ENCODE results near the gene PROK1. TPM values are rescaled to one million over a fixed set of nuclear protein-coding genes. Genes with fewer than 3 reads are reported as not detected.

PROK1 gene
- total RNA-seq, 2 donors from 2014 or later = not detected

DNA sequence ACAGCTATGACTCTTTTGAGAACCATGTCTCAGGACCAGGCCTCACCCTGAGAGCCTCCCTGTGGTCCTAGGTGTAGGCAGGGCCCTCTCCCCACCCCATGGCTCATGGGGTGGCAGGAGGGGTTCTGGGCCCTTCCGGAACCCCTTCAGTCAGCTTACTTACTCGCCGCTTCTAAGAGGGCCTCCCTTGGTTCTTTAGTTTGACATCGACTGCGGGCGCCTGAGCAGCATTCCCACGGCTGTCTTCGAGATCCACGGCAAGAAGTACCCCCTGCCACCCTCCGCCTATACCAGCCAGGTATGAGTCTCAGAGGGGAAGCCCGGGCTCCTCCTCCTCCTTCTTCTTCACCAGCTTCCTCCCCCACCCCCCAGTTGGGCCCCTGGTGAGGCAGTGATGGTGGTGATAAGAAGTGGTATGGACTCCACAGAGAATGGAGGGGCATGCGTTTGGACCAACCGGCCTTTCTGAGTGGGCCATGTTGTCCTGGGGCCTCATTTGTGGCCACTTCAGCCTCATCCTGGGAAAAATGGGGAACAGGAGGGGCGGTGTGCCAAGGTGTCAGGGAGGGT is 39.1 kb downstream of the PROK1 start:
- no peaks in the 10 kb centered on the region for H3K9me3 ChIP-seq
- no peak for DNase-seq
- H3K9ac ChIP-seq (ENCODE audit: low read depth in 2 of 2, low read length in 2 of 2) = no peak overlapping the region
- no peaks in the 10 kb centered on the region for H3K4me1 ChIP-seq
- H3K4me3 ChIP-seq = no peak overlapping the region
- intact Hi-C loops (cut with DNase I) = loop anchor here (10.0 kb wide), 1 partner anchor 285 kb away; no protein-coding TSS in a partner anchor
- H3K27me3 ChIP-seq = no peaks in the 10 kb centered on the region
- no peak for TF ChIP-seq CTCF (IDR thresholded peaks at IDR 0.05)
- no peak overlapping the region for H3K27ac ChIP-seq
- no peaks in the 10 kb centered on the region for H3K36me3 ChIP-seq

GRCh38 chr1:110490791-110491451 is 40.0 kb downstream of the PROK1 start:
- Histone ChIP-seq H3K4me1 (no peaks in the 10 kb centered on the region), H3K4me3 (no peak overlapping the region), H3K36me3 (no peaks in the 10 kb centered on the region), H3K9ac (ENCODE audit: low read depth in 2 of 2, low read length in 2 of 2) (no peak overlapping the region), H3K9me3 (no peaks in the 10 kb centered on the region), H3K27me3 (no peaks in the 10 kb centered on the region), H3K27ac (no peak overlapping the region)
- intact Hi-C loops (cut with DNase I) = loop anchor here (10.0 kb wide), 1 partner anchor 286 kb away; no protein-coding TSS in a partner anchor
- DNase-seq = no peak
- no peak for TF ChIP-seq CTCF (IDR thresholded peaks at IDR 0.05)

GRCh38 chr1:110492573-110492972 is 41.6 kb downstream of the PROK1 start:
- no peak overlapping the region for H3K9ac ChIP-seq (ENCODE audit: low read depth in 2 of 2, low read length in 2 of 2)
- H3K4me1 ChIP-seq = no peaks in the 10 kb centered on the region
- no peak for TF ChIP-seq CTCF (IDR thresholded peaks at IDR 0.05)
- no peaks in the 10 kb centered on the region for H3K27me3 ChIP-seq
- DNase-seq = no peak
- H3K27ac ChIP-seq = no peak overlapping the region
- intact Hi-C loops (cut with DNase I) = loop anchor here (10.0 kb wide), 1 partner anchor 288 kb away; no protein-coding TSS in a partner anchor
- H3K36me3 ChIP-seq = no peaks in the 10 kb centered on the region
- H3K4me3 ChIP-seq = no peak overlapping the region
- no peaks in the 10 kb centered on the region for H3K9me3 ChIP-seq

- Histone ChIP-seq H3K9ac (ENCODE audit: low read depth in 2 of 2, low read length in 2 of 2) (no peak overlapping the region), H3K4me1 (no peaks in the 10 kb centered on the region), H3K27ac (no peak overlapping the region), H3K27me3 (no peaks in the 10 kb centered on the region), H3K36me3 (no peaks in the 10 kb centered on the region), H3K9me3 (no peaks in the 10 kb centered on the region), H3K4me3 (no peak overlapping the region)
- DNase-seq = no peak
- TF ChIP-seq CTCF (IDR thresholded peaks at IDR 0.05) = no peak
- intact Hi-C loops (cut with DNase I) = loop anchor here (10.0 kb wide), 1 partner anchor 288 kb away; no protein-coding TSS in a partner anchor
Measured at GRCh38 chr1:110493059-110493699, 42.2 kb downstream of the PROK1 start.

GRCh38 chr1:110494036-110494435 is 43.1 kb downstream of the PROK1 start:
- Histone ChIP-seq H3K4me3 (no peak overlapping the region), H3K27ac (no peak overlapping the region), H3K4me1 (no peaks in the 10 kb centered on the region), H3K27me3 (no peaks in the 10 kb centered on the region), H3K36me3 (no peaks in the 10 kb centered on the region), H3K9ac (ENCODE audit: low read depth in 2 of 2, low read length in 2 of 2) (no peak overlapping the region), H3K9me3 (no peaks in the 10 kb centered on the region)
- no peak for DNase-seq
- TF ChIP-seq CTCF (IDR thresholded peaks at IDR 0.05) = no peak
- intact Hi-C loops (cut with DNase I) = loop anchor here (10.0 kb wide), 1 partner anchor 289 kb away; no protein-coding TSS in a partner anchor

Data from colonic mucosa (tissue), 4 donors.